Glutamatergic neuron (in vitro differentiated cells): Measurements from ENCODE around the gene P4HTM. TPM values are rescaled to one million over a fixed set of nuclear protein-coding genes. Genes with fewer than 3 reads are reported as not detected.

Source experiments
- DNase-seq: peaks from one replicate; pipeline ENCODE4 v3.0.0; 2022
- H3K27ac Mint-ChIP-seq: one replicate; pipeline ENCODE4 v1.8.0; 2020; ENCODE audit warnings: mild to moderate bottlenecking, mixed read lengths, inconsistent platforms; ENCODE audit not compliant: unreplicated experiment
- H3K27me3 Mint-ChIP-seq: one replicate; pipeline ENCODE4 v1.8.0; 2020; ENCODE audit warnings: mild to moderate bottlenecking, moderate library complexity, mixed read lengths, inconsistent platforms; ENCODE audit not compliant: unreplicated experiment
- H3K36me3 Mint-ChIP-seq: one replicate; pipeline ENCODE4 v1.8.0; 2020; ENCODE audit warnings: mild to moderate bottlenecking, mixed read lengths, inconsistent platforms; ENCODE audit not compliant: unreplicated experiment
- H3K4me1 Mint-ChIP-seq: one replicate; pipeline ENCODE4 v1.8.0; 2020; ENCODE audit warnings: mild to moderate bottlenecking, low read depth, mixed read lengths, inconsistent platforms; ENCODE audit not compliant: unreplicated experiment
- H3K4me3 Mint-ChIP-seq: one replicate; pipeline ENCODE4 v1.8.0; 2020; ENCODE audit warnings: mild to moderate bottlenecking, mixed read lengths, inconsistent platforms; ENCODE audit not compliant: unreplicated experiment
- H3K9me3 Mint-ChIP-seq: one replicate; pipeline ENCODE4 v1.8.0; 2020; ENCODE audit warnings: mild to moderate bottlenecking, moderate library complexity, mixed read lengths, inconsistent platforms; ENCODE audit not compliant: unreplicated experiment
- total RNA-seq: library from RNA; stranded (reverse); fragmentation: NEBNext Ultra II Directional; extraction: Animal tissue kit (Norgen Biotek cat#: 25700); gene quantifications from one replicate; pipeline ENCODE4 v1.2.1, GENCODE V29; 2021; ENCODE audit not compliant: unreplicated experiment
- TF ChIP-seq, protein P1 (sequence below): fragments of 200-600 bp; sonication (generic); IDR thresholded peaks from one replicate; pipeline ENCODE4 v1.5.0; 2021; ENCODE audit not compliant: partially characterized antibody, unreplicated experiment

The P4HTM gene
- total RNA-seq, 1 donor from 2014 or later: 18.4 TPM

DNA sequence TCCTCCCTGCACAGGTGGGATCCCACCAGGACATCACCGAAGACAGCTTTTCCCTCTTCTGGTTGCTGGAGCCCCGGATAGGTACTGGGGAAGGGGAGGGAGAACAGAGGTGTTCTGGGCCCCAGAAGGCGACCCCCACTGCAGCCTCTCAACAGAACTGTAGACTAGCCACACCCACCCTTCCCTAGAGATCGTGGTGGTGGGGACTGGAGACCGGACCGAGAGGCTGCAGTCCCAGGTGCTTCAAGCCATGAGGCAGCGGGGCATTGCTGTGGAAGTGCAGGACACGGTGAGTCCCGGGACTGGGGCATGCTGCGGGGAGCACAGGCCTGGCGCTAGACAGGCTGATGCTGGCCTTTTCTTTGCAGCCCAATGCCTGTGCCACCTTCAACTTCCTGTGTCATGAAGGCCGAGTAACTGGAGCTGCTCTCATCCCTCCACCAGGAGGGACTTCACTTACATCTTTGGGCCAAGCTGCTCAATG lies 32.7 kb downstream of the P4HTM start:
- peak overlapping the region; percentile 90 for H3K27ac Mint-ChIP-seq
- peaks cover 15% of the 10 kb centered on the region for H3K9me3 Mint-ChIP-seq
- peaks cover 11% of the 10 kb centered on the region for H3K4me1 Mint-ChIP-seq
- H3K4me3 Mint-ChIP-seq: peak overlapping the region; percentile 92
- H3K27me3 Mint-ChIP-seq: peaks cover 14% of the 10 kb centered on the region
- DNase-seq: no peak
- TF ChIP-seq, protein P1, sequence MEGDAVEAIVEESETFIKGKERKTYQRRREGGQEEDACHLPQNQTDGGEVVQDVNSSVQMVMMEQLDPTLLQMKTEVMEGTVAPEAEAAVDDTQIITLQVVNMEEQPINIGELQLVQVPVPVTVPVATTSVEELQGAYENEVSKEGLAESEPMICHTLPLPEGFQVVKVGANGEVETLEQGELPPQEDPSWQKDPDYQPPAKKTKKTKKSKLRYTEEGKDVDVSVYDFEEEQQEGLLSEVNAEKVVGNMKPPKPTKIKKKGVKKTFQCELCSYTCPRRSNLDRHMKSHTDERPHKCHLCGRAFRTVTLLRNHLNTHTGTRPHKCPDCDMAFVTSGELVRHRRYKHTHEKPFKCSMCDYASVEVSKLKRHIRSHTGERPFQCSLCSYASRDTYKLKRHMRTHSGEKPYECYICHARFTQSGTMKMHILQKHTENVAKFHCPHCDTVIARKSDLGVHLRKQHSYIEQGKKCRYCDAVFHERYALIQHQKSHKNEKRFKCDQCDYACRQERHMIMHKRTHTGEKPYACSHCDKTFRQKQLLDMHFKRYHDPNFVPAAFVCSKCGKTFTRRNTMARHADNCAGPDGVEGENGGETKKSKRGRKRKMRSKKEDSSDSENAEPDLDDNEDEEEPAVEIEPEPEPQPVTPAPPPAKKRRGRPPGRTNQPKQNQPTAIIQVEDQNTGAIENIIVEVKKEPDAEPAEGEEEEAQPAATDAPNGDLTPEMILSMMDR: no peak
- H3K36me3 Mint-ChIP-seq: no peaks in the 10 kb centered on the region

DNA sequence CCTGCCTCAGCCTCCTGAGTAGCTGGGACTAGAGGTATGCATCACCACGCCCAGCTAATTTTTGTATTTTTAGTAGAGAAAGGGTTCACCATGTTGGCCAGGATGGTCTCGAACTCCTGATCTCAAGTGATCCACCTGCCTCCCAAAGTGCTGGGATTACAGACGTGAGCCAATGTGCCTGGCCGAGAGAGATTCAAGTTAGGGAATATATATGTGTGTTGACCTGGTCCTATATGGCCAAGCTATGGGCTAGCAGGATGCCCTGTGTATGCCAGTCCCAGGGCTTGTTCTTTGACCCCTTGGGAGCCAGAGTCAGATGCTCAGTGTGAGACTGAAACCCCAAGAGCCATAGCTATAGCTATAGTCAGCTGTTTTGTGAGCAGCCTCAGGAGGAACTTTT lies 33.7 kb downstream of the P4HTM start:
- TF ChIP-seq, protein P1: no peak
- H3K27me3 Mint-ChIP-seq: peaks cover 14% of the 10 kb centered on the region
- peaks cover 16% of the 10 kb centered on the region for H3K4me1 Mint-ChIP-seq
- H3K9me3 Mint-ChIP-seq: peaks cover 14% of the 10 kb centered on the region
- no peak overlapping the region for H3K27ac Mint-ChIP-seq
- H3K36me3 Mint-ChIP-seq: no peaks in the 10 kb centered on the region
- DNase-seq: no peak
- peak overlapping the region; percentile 30 for H3K4me3 Mint-ChIP-seq

DNA sequence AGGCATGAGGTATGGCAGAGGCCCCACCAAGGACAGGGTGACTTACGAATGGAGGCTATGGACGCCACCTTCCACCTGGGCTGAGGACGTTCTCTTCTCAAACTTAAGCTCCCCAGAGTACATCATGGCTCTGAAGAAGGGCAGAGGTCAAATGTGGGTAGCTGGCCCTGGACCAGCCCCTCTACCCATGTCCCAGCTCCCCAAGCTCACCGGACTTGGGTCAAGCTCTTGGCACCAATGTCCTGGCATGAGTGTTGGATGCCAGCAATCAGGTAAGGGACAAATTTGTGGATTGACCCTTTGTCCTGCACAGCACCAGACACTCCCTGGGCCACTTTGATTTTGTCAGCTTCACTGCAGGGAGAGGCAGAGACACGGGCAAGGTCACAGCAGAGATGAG lies 34.4 kb downstream of the P4HTM start:
- Mint-ChIP-seq H3K4me3 (no peak overlapping the region), H3K27ac (no peak overlapping the region), H3K4me1 (peaks cover 15% of the 10 kb centered on the region), H3K36me3 (no peaks in the 10 kb centered on the region), H3K9me3 (peaks cover 13% of the 10 kb centered on the region), H3K27me3 (peaks cover 14% of the 10 kb centered on the region)
- DNase-seq: no peak
- TF ChIP-seq, protein P1: no peak

DNA sequence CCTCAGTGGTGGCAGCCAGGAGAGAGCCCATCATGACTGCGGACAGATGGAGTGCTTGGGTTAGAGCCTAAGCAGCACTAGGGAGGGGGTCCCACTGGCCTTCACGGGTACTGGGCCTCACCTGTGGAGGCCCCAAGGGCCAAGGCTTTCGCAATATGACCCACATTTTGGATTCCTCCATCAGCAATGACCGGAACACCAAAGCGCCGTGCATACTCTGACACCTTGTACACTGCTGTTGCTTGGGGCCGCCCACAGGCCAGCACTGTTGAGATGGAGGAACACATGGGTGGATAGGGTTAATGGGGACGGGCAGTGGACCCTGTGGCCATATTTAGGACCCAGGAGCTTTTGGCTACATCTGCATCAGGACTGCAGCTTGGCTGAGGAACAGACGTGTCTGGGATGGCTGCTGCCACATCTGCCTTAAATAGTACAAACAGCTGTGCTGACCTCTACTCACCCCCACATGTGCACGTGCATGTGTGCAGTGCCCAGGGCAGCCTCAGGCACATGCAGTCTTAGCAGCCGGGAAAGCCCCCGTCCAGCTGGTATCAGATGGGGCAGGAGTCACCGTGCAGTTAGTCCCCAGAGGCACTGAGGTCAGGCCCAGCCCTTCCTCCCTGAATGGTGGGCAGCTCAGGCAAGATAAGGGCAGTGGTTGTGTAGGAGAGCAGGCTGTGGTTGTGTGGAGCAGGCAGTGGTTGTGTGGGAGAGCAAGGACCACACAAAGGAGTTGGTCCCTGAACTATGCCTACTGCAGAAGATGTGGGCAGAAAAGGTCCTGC lies 35.2 kb downstream of the P4HTM start:
- Mint-ChIP-seq H3K27ac (no peak overlapping the region), H3K4me3 (peak overlapping the region; percentile 25), H3K9me3 (peaks cover 16% of the 10 kb centered on the region), H3K36me3 (no peaks in the 10 kb centered on the region), H3K27me3 (peaks cover 14% of the 10 kb centered on the region), H3K4me1 (peaks cover 15% of the 10 kb centered on the region)
- DNase-seq: no peak
- TF ChIP-seq, protein P1: no peak
